HG02840 (cell line): ENCODE data around the gene IER5L.
A peak's percentile ranks its signal among the peaks of the same experiment; 100 is the strongest.

Experiments used
- ATAC-seq: cut with Tn5 transposase; IDR thresholded peaks from one replicate; pipeline ENCODE4 v1.9.1; 2021; ENCODE audit warnings: mild to moderate bottlenecking, moderate library complexity, moderate number of reproducible peaks; ENCODE audit not compliant: unreplicated experiment, low FRiP score

The IER5L gene

GRCh38 chr9:129177791-129178567 lies at the start of gene IER5L:
Gene IER5L (minus strand): TSS chr9:129178261. CDS start chr9:129178052, 209 bp downstream.
- ATAC-seq: peak; percentile 72

DNA sequence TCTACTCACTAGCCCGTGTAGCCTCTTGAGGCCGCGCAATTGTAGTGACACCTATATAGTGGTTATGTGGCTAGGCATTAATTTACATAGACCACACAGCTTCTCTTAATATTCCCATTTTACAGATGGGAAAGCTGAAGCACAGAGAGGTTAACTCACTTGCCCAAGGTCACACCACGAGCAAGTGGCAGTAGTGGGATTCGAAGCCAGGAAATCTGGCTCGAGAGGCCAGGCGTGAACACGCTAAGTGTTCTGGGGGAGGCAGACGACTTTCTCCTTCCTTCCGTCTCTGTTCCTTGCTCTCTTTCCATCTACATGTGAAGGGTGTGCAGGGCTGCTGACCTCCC lies 49.8 kb upstream of the IER5L start:
- ATAC-seq: no peak

- no peak for ATAC-seq
Observed at GRCh38 chr9:129225815-129226214, 47.8 kb upstream of the IER5L start.

- no peak for ATAC-seq
Observed at GRCh38 chr9:129225490-129225778, 47.4 kb upstream of the IER5L start.

DNA sequence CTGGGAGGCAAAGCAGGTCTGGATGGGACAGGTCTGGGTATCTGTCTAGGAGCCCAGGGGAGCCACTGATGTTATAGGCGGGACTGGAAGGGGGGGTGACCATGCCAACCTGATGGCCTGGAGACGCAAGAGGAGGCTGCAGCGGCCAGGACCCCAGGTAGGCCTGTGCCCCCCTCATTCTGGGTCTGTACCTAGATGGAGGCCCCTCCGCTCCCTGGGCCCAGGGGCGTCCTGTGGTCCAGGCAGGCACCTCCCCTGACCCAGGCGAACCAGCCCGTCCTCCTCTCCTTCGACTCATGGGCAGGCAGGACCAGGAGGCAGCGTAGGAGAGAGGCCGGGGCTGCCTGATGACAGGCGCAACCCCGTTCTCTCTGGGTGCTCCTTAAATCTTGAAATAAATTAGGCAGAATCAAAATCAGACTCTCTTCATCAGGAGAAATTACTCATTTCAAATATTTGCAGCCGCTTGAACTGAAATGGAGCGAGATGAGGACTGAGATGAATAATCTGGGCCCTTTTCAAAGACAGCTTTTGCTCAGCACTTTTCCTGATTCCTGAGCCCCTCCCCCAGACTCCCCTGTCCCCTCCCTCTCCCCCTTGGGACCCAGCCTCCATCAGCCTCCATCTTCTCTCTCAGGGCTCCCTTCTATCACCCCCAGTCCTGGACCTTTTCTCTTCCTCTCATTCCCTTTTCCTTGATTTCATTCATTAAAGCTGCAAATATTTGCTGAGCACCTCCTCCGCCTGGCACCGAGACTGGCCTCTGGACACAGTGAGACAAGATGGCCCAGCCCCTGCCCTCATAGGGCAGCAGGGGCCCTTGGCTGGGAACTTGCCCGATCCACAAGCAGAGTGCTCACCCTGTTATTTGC lies 46.8 kb upstream of the IER5L start:
- no peak for ATAC-seq

- no peak for ATAC-seq
Observed at GRCh38 chr9:129223551-129224208, 45.6 kb upstream of the IER5L start.

DNA sequence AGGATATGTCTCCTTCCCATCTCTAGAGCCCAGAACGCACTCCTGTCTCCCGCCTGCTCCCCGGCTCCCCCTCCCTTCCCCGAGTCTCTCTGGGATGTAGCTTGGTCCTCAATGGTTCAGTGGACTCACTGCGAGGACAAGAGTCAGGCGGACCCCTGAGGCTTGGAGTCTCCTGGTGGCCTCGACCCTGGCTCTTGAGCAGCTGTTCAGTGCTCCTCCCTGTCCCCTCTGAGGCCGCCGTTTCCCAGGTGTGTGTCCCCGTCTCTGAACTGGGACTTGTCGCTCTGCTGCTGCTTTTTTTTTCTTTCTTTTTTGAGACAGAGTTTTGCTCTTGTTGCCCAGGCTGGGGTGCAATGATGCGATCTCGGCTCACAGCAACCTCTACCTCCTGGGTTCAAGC lies 44.8 kb upstream of the IER5L start:
- no peak for ATAC-seq

GRCh38 chr9:129221979-129222635 lies 44.0 kb upstream of the IER5L start:
- ATAC-seq: no peak

GRCh38 chr9:129221233-129221632 lies 43.2 kb upstream of the IER5L start:
- no peak for ATAC-seq

GRCh38 chr9:129220771-129221170 lies 42.7 kb upstream of the IER5L start:
- no peak for ATAC-seq

DNA sequence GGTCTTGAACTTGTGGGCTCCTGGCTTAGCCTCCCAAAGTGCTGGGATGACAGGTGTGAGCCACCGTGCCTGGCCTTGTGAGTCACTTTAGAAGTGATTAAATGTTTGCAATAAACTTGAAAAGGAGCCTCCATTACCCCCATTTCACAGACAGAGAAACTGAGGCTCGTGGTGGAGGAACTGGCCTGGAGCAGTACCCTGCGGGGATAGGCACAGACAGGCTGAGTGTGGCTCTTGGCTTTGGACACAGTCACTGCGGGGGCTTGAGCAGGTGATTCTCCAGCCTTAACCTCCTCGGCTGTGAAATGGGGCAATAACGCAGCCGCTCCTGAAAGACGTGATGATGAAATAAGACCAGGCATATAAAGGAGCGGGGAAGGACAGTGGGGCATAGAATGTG lies 40.9 kb upstream of the IER5L start:
- ATAC-seq: no peak

DNA sequence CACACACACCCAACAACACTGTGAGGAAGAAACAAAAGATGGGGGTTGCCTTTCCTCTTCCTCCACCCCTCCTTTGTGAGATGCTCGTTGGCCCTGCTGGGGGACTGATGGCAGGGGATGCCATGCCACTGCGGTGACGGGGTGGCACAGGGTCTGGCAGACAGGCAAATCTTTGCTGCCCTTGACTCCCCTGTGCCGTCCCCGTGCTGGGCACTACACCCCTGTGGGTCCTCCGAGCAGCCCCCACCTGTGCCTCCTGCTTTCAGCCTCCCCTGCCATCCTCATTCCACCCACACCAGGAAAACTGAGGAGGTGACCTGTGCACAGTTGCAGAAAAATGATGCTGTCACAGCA lies 40.2 kb upstream of the IER5L start:
- no peak for ATAC-seq

DNA sequence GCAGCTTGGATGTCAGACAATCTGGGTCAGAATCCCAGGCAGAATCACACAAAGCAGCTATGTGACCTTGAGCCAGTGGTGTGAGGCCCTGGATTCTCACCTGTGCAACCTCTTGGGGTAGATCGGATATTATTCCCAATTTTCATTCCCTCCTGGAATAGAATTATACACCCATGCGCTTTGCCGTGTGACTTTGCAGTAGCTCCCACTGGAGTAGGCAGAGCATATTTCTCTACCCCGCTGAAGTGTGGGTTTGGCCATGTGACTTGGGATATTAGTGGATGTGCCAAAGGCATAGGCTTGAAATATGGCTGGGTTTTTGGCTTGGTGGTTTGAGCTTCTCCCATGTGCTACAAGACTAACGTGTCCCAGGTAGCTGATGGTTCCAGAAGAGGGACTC lies 35.5 kb upstream of the IER5L start:
- ATAC-seq: no peak

DNA sequence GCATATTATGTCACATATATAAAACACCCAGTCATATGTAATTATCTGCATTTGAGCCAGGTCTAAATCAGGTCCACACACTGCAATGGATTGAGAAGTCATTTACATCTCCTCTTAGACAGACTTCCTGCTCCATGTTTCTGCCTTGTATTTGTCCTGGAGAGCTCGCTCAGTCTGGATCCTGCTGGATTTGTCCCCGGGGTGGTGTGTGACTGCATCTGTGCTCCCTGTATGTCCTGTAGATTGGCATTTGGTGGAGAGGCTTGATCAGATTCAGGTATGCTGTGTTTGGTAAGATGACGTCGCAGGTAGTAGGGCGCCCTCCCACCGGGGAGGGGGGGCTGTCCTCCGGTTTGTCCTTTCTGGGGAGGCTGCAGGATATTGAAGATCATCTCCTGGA lies 33.6 kb upstream of the IER5L start:
- no peak for ATAC-seq

DNA sequence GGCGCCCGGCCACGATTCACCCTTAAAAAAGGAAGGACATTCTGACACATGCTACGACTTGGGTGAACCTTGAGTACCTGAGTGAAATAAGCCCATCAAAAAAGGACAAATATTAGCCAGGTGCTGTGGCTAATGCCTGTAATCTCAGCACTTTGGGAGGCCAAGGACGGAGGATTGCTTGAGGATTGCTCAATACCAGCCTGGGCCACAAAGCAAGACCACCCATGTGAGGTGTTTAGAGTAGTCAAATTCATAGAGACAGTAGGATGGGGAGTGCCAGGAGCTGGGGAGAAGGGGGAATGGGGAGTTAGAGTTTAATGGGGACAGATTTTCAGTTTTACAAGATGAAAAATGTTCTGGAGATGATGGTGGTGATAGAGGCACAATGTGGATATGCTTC lies 32.1 kb upstream of the IER5L start:
- ATAC-seq: no peak

- ATAC-seq: no peak
Observed at GRCh38 chr9:129209580-129209979, 31.5 kb upstream of the IER5L start.

GRCh38 chr9:129209109-129209508 lies 31.0 kb upstream of the IER5L start:
- no peak for ATAC-seq

DNA sequence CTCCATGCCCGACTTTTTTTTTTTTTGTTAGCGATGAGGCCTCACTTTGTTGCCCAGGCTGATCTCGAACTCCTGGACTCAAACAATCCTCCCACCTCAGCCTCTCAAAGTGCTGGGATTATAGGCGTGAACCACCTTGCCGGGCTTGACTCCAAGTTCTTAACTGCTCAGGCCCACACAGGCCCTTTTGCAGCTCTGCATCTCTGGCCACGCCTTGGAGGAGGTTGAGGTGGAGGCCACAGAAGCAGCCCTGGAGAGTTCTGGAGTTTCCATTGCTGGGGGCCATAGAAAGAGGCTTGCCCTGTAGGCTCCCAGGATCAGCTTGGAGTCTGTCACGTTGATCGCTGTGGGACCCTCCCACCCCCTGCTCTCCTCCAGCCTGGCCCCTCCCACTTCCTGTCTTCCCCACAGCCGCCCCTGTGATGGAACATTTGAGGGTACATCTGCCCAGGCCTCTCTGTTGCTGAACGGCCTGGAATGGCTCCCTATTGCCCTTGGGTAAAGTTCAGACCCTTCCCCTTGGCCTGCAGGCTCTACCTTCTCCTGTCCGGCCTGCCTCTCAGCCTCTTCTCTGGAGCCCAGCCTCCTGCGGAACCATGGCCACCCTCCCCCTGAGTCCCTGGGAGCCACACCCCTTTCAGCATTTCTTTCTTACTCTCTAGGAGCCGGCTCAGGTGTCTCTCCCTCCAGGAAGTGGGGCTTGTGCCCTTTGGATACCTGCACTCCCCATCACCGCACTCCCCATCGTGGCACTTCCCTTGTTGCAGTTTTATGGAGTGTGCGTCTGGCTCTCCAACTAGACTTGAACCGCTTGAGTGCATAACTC lies 30.4 kb upstream of the IER5L start:
- no peak for ATAC-seq

GRCh38 chr9:129206905-129207304 lies 28.8 kb upstream of the IER5L start:
- ATAC-seq: no peak

GRCh38 chr9:129206401-129206800 lies 28.3 kb upstream of the IER5L start:
- no peak for ATAC-seq
